DMS153 treated with DMSO at 0.1 percent for 48 hours (cell line): ENCODE measurements around the gene METTL23.

ENCODE experiments used
- DNase-seq: peaks from one replicate; lab custom pipeline; 2025; ENCODE audit not compliant: unreplicated experiment; lab: John Stamatoyannopoulos, UW

The METTL23 gene, protein sequence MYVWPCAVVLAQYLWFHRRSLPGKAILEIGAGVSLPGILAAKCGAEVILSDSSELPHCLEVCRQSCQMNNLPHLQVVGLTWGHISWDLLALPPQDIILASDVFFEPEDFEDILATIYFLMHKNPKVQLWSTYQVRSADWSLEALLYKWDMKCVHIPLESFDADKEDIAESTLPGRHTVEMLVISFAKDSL

DNA sequence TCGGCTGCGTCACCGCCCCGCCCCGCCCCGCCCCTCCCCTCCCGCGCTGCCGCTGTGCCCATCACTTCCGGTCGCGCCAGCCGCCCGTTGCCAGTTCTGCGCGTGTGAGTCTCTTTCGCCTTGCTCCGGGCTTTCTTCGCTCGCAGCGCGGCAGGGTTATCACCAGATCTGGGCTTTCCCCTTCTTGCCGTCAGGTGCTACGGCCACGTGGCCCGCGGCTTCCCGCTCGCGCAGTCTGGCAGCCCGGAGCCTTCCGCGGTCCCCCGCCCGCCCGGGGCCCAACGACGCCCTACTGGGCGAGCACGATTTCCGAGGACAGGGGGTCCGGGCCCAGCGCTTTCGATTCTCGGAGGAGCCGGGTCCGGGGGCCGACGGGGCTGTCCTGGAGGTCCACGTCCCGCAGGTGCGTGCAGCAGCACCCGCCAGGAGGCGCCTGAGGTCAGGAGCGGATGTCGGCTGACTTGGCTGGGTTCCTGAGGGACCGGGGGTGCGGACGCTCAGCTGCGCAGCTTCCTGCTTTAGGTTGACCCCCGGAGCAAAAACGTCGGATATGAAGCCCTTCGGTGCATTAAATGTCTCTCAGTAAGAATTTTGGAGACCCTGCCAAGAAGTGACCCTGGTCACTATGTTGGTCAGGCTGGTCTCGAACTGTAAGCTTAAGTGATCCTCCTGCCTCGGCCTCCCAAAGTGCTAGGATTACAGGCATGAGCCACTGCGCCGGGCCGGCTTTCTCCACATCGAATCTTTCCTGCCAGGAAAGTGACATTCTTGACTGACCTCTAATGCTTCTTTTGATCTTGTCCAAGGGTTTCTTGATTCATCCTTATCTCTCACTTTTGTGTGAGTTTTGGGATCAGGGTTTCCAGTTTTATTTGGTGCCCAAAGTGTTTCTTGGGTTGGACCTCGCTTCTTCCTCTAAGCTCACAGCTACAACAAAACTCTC is at the start of gene METTL23:
METTL23 (plus strand) TSS at position 64 of the 943 bp plus-strand sequence. CDS start 2,872 bp downstream, outside the sequence.
- DNase-seq: no peak

DNA sequence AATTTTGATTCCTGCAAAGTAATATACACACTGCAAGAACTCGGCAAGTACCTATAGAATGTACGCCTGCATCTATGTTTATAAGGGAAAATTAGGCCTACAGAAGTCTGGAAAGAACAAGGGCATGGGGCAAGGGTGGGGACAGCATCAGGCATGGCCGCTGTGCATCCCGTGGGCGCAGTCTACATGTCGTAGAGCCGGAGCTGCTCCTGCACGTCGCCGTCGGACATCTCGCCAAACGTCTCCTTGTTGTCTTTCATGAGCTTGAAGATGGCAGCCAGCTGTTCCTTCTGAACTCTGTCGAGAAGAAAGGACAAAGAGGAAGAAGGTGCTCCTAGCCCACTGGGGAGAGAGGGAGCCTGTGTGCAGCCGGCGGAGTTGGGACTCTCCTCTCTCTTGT is 49.2 kb upstream of the METTL23 start:
- DNase-seq: no peak

DNA sequence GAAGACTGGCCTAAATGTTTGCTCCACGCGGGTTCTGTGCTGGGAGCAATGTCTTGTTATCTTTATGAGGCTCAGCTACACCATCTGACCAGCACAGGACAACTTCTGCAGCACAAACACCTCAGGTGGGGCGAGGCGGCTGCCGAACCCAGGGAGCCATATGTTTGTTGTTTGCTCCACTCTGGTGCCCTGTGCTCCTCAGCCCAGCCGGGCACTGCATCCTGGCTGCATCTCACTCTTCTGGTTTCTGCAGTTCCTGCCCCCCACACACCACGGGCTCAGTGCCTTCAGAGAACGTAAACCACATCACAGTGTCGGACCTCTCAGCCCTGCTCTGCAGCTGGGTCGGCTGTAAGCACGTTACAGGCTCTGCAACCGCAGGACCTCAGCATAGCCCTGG is 48.3 kb upstream of the METTL23 start:
- no peak for DNase-seq

DNA sequence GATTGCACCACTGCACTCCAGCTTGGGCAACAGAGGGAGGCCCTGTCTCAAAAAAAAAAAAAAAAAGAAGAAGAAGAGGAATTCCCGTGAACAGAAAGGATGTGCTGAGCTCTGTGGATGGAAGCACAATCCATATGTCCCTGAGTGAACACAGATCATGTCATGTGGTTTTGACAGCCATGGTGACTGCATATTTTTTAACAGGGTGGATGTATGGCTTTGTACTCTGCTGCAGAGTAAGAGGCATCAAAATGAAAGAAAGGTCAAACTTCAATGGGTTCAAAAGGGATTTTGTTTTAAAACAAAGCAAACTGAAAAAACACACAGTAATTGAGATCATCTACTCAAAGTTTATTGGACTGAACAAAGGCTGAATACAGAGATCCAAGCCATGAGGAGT is 47.4 kb upstream of the METTL23 start:
- DNase-seq: no peak

DNA sequence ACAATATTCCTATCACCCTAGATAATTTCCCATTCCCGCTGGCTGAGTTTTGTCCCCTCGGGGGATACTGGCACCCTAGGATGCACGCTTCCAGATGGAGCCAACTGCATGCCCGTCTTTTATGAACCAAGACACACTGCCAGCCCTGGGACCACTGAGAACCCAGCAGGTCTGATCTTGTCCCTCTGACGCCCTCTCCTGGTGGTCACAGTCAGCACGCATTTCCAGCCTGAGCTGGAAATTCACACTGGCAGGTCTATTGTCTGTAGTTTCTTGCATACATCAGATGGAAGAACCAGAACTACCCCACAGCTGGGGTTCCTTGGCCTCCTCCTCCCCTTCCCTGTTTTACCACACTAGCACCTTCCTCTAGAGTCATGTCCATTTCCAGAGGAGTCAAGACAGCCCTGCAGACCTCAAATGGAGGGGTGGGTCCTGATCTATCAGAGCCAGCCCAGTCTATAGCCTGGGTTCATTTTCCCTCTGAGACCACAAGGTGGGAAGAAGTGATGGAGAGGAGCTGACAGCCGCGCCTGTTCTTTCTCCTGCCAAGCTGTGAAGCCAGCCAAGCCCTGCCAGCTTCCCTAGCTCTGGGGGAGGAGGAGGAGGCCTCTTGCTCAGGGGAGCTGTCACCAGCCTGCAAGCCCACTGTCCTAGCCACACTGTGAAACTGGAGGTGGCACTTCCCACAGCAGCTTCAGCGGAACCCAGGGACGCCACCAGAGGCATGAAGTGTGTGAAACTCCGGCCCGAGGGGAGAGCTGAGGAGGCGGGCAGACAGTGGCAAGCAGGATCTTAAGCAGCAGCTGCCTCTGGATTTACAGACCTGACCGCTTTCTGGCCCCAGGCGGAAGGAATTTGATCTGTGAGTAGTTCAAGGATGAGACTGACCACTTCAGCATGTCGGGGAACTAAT is 45.2 kb upstream of the METTL23 start:
- DNase-seq: peak; percentile 47

DNA sequence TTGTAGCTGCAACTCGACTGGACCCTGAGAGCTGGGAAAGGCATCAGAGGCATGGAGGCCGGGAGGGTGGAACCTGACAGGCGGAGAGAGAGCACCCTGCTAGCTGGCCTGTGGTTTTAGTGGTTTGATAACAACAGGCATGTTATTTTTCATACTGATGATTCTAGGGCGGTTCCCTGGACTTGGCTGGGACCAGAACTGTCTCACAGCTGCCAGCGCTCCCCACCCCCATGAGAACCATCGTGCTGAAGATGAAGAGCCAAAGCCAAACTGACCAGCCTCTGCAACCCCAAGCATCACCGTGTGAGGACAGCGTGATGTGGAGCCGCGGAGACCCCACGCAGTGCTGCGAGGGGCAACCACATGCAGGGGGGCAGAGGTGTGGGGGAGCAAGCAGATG is 44.3 kb upstream of the METTL23 start:
- DNase-seq: no peak

DNA sequence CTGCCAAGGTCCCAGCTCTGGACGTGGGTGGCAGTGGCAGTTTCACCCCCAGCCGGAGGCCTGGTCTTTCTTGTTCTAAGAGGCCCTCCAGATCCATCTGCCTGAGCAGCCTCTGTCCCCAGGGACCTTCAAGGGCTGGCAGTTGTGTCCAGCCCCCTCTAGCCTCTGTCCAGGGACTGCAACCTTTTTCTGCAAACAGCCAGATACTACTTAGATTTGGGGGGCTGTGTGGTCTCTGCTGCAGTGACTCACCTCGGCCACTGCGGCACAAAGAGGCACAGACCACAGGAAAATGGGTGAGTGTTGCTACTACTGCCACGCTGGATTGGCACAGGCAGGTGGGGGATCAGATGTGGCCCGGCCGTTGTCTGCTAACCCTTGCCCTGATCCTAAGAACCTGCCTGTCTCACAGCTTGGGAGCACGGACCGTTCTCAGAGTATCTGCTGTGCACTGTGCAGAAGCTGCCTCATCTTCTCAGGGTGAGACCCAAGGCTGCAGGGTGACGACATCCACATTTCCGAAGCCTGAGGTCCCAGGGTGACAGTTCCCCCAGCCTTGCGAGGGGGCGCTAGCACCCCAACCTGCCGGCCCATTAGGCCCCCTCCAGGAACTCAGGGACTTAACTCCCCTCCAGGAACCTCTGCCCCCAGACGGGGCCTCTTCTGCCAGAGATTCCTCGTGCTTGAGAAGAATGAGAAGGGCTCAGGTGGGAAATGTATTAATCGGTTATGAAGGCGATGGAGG is 43.5 kb upstream of the METTL23 start:
- no peak for DNase-seq

DNA sequence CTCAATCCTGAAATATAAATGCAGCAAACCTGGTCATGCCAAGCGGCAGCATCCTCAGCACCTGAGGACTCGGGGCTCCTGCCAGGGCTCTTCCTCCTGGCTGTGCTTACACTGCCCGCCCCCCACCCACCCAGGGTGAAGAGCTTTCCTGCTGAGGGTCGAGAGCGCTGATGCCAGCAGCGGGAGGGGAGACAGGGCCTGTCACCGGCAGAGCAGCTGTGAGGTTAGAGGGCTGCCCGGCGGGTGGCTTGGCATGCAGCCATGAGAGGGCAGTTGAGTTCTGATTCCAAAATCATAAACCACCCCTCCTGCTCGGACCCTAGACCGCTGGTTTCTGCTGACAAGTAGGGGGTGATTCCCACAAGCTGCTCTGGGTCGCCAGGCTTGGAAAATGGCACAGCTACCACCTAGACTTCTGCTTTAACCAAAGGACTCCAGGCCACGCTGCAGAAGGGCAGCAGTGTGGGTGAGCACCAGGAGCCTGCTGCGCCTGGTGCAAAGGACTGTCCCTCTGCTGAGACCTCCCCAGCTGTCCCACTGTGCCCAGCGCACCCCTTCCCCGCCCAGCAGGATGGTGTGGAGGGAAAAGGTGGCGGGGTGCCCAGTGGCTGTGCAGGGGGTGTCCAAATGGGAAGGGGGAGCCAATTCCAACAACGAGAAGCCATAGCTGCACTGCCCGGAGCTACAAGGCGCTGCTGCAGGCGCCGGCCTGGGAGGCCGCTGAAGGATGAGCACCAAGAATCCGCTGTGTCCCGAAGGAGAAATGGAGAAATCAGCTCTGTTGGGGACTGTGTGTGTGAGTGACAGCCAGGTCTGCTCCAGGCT is 42.5 kb upstream of the METTL23 start:
- no peak for DNase-seq

DNA sequence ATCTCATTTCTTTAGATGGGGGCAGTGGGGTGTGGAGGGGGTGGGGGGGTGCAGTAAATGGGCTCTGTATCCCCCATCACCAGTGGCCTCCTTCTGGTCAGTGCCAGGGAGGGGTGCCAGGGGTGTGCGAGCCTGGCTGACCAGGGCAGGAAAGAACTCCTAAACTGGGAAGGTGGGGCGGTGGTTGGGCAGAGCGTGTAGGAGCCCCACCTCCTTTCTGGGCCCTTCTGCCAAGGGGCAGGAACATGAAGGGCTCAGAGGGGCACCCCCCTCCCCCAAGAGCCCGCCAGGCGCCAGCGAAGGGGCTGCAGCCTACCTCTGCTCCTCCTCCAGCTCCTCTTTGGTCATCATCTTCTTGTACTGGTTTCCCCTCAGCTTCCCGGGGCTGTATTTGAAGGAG is 41.9 kb upstream of the METTL23 start:
- DNase-seq: no peak

DNA sequence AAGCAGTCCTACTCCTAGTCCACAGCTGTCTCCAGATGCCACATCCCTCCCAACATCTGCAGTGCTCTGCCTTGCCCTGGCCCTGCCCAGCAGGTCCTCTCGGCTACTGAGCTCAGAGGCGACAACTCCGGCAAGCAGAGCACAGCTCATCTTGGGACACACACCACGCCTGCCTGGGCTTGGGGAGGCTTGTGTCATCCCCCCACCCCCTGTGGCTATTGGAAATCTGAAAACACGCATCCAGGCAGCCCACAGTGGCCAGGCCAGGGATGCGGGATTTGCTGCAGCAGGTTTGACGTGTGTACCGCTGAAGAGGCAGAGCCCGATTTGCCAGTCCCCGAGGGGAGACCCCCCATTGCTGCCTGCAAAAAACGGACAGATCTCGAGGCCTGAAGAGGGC is 41.3 kb upstream of the METTL23 start:
- no peak for DNase-seq

DNA sequence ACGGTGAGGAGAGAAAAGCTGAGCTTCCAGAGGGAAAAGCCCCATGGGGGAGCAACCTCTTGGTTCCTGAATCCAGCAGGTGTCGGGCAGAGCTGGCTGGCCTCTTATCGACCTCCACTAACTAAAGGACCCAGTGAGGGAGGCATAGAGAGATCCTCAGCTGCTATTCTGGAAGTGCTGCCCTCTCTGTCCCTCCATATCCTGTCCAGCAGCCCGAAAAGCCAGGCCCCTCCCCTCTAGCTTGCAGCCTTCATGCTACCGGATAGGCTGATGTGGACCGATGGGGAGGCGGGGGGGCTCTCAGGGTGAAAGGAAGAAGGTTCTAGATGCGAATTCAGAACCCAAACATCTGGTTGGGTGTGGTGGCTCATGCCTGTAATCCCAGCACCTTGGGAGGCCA is 40.8 kb upstream of the METTL23 start:
- DNase-seq: no peak

DNA sequence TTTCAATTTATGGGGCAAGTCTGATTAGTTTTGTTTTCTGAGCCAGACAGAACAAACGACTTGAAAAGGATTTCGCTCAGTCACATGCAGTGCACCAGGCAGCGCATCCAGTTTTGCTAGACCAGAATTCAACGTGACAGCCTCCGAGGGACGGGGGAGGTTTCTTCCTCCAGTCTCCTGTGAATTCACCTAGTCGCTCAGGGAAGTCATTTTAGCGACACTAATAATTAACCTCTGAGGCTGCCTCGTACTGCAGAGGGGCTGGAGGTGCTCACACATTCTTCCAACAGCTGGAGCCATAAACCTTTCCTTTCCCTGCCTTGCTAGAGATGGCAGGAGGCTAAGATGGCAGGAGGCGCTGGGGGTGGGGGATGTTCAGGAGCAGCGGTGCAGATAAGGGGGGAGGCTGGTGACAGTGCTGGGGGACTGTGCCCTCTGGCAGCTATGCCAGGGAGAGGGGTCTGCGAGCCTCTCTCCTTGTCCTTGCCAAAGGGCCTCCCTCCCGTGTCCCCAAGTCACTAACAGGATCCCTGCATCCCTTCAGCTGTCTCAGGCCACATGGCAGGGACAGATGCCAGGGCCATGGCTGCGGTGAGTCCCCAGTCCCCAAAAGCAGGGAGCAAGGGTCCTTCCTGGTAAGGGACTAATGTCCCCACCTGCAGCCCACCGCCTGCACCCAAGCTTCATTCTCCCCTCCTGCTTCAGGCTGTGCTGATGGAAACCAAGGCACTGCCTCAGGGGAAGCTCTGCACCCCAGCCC is 39.9 kb upstream of the METTL23 start:
- no peak for DNase-seq

DNA sequence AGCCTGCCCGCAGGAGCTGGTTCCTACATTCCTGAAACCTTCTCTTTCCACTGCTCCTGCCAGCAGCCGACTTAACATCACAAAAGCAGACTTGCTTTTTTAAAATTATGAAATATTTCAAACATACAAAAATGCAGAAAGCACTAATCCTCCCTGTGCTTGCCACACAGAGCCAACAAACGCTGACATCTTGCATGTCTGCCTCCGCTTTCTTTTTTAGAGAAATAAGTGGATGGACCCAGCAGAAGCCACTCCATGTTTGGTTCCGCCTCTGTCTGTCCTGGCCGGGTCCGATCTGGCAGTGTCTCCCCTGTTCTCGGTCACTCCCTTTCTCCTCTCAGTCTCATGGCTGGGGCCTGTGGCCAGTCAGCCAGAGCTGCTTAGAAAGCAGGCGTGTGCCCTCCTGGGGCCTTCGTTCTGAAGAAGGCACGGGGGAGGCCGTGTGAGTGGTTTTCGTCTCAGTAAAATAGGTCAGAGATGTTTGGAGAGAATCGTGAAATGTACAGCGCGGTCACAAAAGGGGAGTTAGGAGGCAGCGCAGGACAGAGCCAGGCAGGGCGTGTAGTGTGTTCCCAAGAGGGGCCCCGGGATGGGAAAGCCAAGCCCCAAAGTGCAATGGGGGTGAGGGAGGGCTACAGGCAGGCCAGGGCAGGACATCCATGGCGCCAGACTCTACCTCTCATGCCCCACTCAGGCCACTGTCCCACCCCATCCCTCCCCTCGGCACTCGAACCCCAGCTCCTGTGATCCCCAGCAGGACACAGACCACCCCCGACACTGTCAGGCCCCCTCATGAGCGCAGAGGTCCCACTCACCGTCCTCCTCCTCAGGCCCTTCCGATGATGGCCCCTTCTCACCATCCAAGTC is 39.1 kb upstream of the METTL23 start:
- DNase-seq: no peak

DNA sequence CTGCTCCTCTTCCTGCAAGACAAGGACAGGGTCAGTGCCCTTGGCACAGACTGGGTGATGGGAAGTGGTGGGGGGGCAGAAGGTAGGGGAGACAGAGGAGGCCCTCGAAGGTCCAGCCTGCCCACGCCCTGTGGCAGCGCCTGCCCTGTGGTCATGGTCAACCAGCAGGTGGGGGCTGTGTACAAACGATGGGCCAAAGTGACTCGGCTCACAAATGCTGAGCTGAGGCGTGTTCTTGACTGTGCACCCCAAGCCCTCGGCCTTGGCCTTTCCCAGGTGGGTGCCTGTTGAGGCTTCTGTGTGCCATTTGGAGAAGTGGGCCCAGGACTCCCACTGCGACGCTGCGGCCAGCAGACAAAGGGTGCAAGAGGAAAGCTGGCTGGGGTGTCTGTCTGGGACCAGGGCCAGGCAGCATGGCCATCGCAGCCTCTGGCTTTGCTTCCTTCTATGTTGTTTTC is 38.4 kb upstream of the METTL23 start:
- DNase-seq: no peak

DNA sequence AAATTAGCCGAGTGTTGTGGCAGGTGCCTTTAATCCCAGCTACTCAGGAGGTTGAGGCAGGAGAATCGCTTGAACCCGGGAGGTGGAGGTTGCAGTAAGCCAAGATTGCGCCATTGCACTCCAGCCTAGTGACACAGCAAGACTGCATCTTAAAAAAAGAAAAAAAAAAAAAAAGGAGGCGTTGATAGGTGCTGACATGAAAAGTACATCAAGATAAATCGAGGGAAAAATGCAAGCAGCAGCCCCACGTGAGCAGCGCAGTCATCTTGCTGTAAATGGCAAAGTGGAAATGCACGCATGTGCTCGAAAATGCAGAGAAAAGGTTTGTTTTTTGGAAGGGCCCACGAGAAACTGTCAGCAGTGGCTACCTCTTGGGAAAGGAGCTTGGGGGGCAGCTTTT is 36.8 kb upstream of the METTL23 start:
- DNase-seq: no peak

DNA sequence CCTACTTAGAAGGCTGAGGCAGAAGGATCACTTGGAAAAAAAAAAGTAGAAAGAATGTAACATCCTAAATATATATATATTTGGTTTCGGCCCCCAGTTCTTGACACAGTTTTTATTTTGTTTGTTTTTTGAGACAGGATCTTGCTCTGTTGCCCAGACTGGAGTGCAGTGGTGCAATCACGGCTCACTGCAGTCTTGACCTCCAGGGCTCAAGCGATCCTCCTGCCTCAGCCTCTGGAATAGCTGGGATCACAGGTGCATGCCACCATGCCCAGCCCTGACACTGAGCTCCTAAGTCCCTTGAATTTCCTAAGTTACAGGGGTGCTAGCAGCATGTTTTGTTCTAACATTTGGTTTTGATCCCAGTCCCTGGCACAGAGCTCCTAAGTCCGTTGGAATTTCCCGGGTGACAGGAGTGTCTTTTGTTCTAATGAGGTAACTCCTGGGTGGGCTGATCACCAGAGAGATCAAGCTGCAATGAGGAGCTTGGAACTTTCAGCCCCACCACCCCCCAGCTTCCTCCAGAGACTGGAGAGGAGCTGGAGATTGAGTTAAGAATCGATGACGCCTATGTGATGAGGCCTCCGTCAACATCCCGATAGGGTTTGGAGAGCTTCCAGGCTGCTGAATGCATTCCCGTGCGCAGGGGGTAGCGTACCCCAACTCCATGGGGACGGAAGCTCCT is 35.9 kb upstream of the METTL23 start:
- no peak for DNase-seq

DNA sequence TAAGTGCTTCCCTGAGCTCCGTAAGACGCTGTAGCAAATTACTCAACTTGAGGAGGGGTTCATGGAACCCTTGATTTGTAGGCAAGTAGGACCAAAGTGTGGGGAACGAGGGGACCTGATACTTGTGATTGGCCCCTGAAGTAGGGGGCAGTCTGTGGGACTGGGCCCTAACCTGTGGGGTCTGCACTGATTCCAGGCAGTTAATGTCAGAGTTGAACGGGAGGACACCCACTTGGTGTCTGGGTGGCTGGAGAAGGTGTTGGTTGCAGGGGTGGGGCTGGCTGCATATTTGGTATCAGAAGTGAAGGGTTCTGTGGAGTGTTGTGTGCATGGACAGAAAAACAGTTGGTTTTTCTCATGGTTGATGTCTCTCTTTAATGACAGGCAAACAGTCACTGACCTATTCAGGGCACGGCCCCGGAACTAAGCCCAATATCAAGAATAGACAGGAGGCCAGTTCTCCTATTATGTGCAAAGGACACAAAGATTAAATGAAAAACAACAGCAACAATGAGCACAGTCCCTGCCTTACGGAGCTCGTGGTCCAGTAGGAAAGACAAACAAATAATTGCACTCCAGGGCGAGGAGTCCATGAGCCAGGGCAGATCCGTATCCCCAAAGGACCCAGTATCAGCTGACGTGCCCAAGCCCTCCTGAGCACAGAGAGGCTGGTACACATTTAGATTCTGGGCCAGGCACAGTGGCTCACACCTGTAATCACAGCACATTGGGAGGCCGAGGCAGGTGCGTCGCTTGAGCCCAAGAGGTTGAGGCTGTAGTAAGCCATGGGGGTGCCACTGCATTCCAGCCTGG is 35.1 kb upstream of the METTL23 start:
- no peak for DNase-seq
